Measurements from ENCODE around the gene BRD2. TPM values are rescaled to one million over a fixed set of nuclear protein-coding genes. Genes with fewer than 3 reads are reported as not detected.
A peak's percentile ranks its signal among the peaks of the same experiment; 100 is the strongest.

The BRD2 gene
- total and polyA plus RNA-seq, 4 experiments from 2014 or later, result 13.7 to 378 (median 231) TPM

DNA sequence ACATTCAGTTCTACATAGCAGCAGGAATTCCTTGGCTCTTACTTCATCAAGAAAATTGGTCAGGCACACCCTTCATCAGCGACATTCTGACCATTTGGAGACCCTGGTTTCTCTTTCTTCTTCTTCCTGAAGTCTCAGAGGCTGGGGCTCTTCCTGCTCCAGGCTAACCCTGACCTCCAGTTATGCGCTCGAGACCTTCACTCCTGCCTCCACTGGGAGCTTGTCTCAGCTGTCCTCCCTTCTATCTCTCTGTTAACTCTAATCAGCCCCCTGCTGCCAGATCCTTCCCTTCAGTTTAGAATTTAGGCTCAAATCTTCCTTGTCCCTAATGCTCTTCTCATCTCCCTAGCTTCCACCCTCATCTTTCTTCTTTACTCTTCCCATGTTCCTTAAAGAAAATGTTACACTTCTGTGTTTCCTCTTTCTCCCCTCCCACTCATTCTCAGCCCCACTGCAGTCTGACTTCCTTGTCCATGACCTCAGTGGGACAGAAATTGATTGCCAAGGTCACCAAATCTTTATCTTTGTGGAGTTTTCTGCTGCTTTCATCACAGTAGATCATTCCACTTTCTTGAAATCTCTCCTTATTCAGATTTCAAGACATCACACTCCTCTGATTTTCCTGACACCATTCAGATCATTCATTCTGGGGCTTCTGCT is 49.4 kb downstream of the BRD2 start:
- intact Hi-C loops (cut with micrococcal nuclease), result loop anchor here (5.0 kb wide), 1 partner anchor 54 kb away; the partner anchor contains the start of gene HLA-DPA1
- Mint-ChIP-seq H3K36me3 (no peaks in the 10 kb centered on the region), H3K4me1 (peaks cover 0 to 22% (median 20%) of the 10 kb centered on the region in 4 donors), H3K4me3 (peak overlapping the region in 1 of 8 donors; percentile 57), H3K27ac (peak overlapping the region in 4 of 7 donors; percentile 2 to 63 (median 26)), H3K27me3 (peaks cover 6 to 11% of the 10 kb centered on the region in 2 donors), H3K9me3 (no peaks in the 10 kb centered on the region)
- no peaks in the 10 kb centered on the region for H3K9me3 ChIP-seq (ENCODE audit: control insufficient read depth in 1 of 2, low read length in 2 of 2)
- ChIA-PET POLR2A (ENCODE audit: partially characterized antibody) (interaction anchor here (1.2 to 1.7 kb wide), 3 partner anchors 46 to 231 kb away, joined by 3 to 5 read pairs (median 5); partner anchors contain the start of gene HLA-DPB1), CTCF (ENCODE audit: partially characterized antibody) (interaction anchor here (1.3 to 9.4 kb wide), 4 partner anchors 55 to 231 kb away, joined by 3 to 108 read pairs (median 8); no protein-coding TSS in a partner anchor)
- H3K27me3 ChIP-seq (ENCODE audit: insufficient read depth, low read length), result peaks cover 11% of the 10 kb centered on the region
- H3K4me1 ChIP-seq (ENCODE audit: insufficient read depth, low read length), result peaks cover 24% of the 10 kb centered on the region
- H3K4me3 ChIP-seq (ENCODE audit: low read length in 2 of 2), result no peak overlapping the region
- no peak overlapping the region for H3K27ac ChIP-seq (ENCODE audit: low read depth, low read length)
- no peak for DNase-seq
- H3K36me3 ChIP-seq (ENCODE audit: insufficient read depth, low read length), result no peaks in the 10 kb centered on the region

DNA sequence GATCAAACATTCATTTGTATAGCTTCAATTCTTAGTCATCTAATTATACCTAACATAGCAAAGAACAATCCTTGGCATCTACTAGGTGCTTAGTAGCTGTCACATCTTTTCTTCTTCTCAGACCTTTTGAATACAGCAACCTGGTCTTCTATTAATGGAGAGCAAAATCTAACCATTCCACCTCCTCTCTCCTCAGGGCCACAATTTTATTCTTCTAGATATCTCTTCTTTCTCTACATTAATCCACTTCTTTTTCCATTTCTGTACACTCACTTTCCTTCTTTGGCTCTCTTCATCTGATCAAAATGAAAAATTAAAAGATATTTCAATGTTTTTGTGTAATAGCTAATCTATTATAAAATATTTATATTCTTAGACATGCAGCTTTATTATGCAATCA is 50.0 kb downstream of the BRD2 start:
- intact Hi-C loops (cut with micrococcal nuclease), result loop anchor here (5.0 kb wide), 1 partner anchor 54 kb away; the partner anchor contains the start of gene HLA-DPA1
- no peaks in the 10 kb centered on the region for H3K9me3 ChIP-seq (ENCODE audit: control insufficient read depth in 1 of 2, low read length in 2 of 2)
- H3K27me3 ChIP-seq (ENCODE audit: insufficient read depth, low read length), result peaks cover 11% of the 10 kb centered on the region
- H3K36me3 Mint-ChIP-seq, result no peaks in the 10 kb centered on the region
- ChIA-PET POLR2A (ENCODE audit: partially characterized antibody) (interaction anchor here (1.2 to 1.7 kb wide), 3 partner anchors 46 to 230 kb away, joined by 3 to 5 read pairs (median 5); partner anchors contain the start of gene HLA-DPB1), CTCF (ENCODE audit: partially characterized antibody) (interaction anchor here (1.3 to 9.4 kb wide), 6 partner anchors 34 to 230 kb away, joined by 3 to 108 read pairs (median 4); partner anchors contain the start of gene HLA-DPB1)
- H3K4me1 Mint-ChIP-seq, result peaks cover 0 to 22% (median 20%) of the 10 kb centered on the region in 4 donors
- no peak for DNase-seq
- H3K9me3 Mint-ChIP-seq, result no peaks in the 10 kb centered on the region
- no peaks in the 10 kb centered on the region for H3K36me3 ChIP-seq (ENCODE audit: insufficient read depth, low read length)
- no peak overlapping the region for H3K27ac ChIP-seq (ENCODE audit: low read depth, low read length)
- H3K4me3 Mint-ChIP-seq, result peak overlapping the region in 3 of 8 donors; percentile 2 to 57 (median 29)
- H3K4me3 ChIP-seq (ENCODE audit: low read length in 2 of 2), result no peak overlapping the region
- peaks cover 4 to 10% of the 10 kb centered on the region in 2 donors for H3K27me3 Mint-ChIP-seq
- peak overlapping the region in 4 of 7 donors; percentile 1 to 75 (median 2) for H3K27ac Mint-ChIP-seq
- H3K4me1 ChIP-seq (ENCODE audit: insufficient read depth, low read length), result peaks cover 24% of the 10 kb centered on the region

DNA sequence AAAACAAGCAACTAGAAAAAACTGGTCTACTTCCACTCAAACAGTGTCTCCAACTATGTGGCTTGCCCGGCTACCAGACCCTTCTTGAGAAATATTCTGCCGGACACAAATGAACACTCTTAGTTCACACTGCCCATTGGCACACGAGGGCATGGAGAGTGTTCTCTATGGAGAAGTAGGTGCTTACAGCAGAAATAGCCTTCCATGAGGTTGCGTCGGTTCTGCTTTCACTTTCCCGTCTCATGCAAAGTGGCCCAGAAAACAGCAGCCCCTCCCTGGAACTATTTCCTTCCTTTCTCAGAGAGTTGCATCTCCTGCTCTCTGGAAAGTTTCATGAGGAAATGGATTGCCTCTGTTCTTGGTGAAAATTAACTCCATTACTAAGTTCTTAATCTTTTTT is 50.5 kb downstream of the BRD2 start:
- Histone ChIP-seq H3K27ac (ENCODE audit: low read depth, low read length) (no peak overlapping the region), H3K36me3 (ENCODE audit: insufficient read depth, low read length) (no peaks in the 10 kb centered on the region), H3K9me3 (ENCODE audit: control insufficient read depth in 1 of 2, low read length in 2 of 2) (no peaks in the 10 kb centered on the region), H3K4me3 (ENCODE audit: low read length in 2 of 2) (peak overlapping the region; percentile 8 to 27), H3K27me3 (ENCODE audit: insufficient read depth, low read length) (peaks cover 6% of the 10 kb centered on the region), H3K4me1 (ENCODE audit: insufficient read depth, low read length) (peaks cover 24% of the 10 kb centered on the region)
- peak in 4 of 5 donors; percentile 28 to 48 (median 38) for DNase-seq
- Mint-ChIP-seq H3K36me3 (no peaks in the 10 kb centered on the region), H3K9me3 (no peaks in the 10 kb centered on the region), H3K4me1 (peaks cover 0 to 22% (median 20%) of the 10 kb centered on the region in 4 donors), H3K27ac (peak overlapping the region in 5 of 7 donors; percentile 44 to 85 (median 77)), H3K4me3 (peak overlapping the region; percentile 24 to 85 (median 72)), H3K27me3 (peaks cover 4 to 9% of the 10 kb centered on the region in 2 donors)
- intact Hi-C loops (cut with micrococcal nuclease), result loop anchor here (5.0 kb wide), 1 partner anchor 53 kb away; the partner anchor contains the start of gene HLA-DPA1
- ChIA-PET CTCF (ENCODE audit: partially characterized antibody) (interaction anchor here (1.3 to 9.4 kb wide), 5 partner anchors 34 to 230 kb away, joined by 3 to 108 read pairs (median 5); partner anchors contain the start of gene HLA-DPB1), POLR2A (ENCODE audit: partially characterized antibody) (interaction anchor here (0.9 to 1.7 kb wide), 4 partner anchors 47 to 230 kb away, joined by 3 to 5 read pairs (median 4); partner anchors contain the start of genes HLA-DPA1 and HLA-DPB1)

DNA sequence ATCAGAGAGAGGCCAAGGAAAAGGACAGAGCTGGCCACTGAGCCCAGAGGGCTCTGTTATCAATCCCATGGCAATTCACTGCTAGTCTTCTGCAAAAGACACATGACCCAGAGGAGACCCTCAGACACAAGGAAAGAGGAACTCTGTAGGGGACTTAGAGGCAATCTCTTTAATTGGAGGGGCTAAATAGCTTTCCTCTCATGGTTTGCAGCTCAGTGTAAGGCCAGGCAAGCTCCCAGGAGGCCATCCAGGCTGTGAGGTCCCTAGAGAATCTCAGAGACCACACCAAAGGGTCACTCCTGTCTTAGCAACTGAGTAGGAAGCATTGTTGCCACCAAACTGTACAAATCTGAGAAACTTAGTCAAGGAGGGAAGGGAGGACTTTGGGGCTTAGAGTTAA is 51.0 kb downstream of the BRD2 start:
- peaks cover 0 to 22% (median 20%) of the 10 kb centered on the region in 4 donors for H3K4me1 Mint-ChIP-seq
- POLR2A ChIA-PET (ENCODE audit: partially characterized antibody), result interaction anchor here (0.9 to 1.7 kb wide), 4 partner anchors 9 to 57 kb away, joined by 3 to 5 read pairs (median 4); partner anchors contain the start of genes HLA-DPA1 and HLA-DPB1

DNA sequence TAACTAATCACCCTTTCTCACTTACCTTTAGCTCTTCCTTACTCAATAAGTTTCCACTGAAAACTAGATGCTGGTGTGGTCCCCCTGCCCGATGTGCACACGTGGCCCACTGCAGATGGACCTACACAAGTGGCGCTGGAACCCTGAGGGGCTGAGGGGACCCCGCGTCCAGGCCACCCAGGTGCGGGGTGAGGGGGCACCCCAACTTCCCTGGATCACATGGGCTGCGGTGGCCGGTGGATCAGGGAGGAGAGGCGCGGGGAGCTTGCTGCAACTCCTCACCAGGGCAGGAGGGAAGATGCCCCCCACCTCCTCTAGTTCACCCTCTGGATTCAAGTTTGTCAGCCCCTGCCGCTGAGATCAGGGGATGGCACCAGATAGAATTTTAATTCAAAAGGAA is 53.5 kb downstream of the BRD2 start:
- H3K4me3 Mint-ChIP-seq, result no peak overlapping the region
- H3K9me3 Mint-ChIP-seq, result no peaks in the 10 kb centered on the region

More for the DNA sequence above, 51.0 kb downstream of the BRD2 start:
- no peak overlapping the region for H3K27ac ChIP-seq (ENCODE audit: low read depth, low read length)
- H3K36me3 Mint-ChIP-seq, result no peaks in the 10 kb centered on the region
- peaks cover 1% of the 10 kb centered on the region for H3K27me3 ChIP-seq (ENCODE audit: insufficient read depth, low read length)
- intact Hi-C loops (cut with micrococcal nuclease), result loop anchor here (5.0 kb wide), 1 partner anchor 53 kb away; the partner anchor contains the start of gene HLA-DPA1
- CTCF ChIA-PET (ENCODE audit: partially characterized antibody), result interaction anchor here (1.5 to 9.4 kb wide), 4 partner anchors 35 to 229 kb away, joined by 3 to 108 read pairs (median 8); partner anchors contain the start of gene HLA-DPB1
- no peaks in the 10 kb centered on the region for H3K9me3 Mint-ChIP-seq
- H3K9me3 ChIP-seq (ENCODE audit: control insufficient read depth in 1 of 2, low read length in 2 of 2), result no peaks in the 10 kb centered on the region
- no peaks in the 10 kb centered on the region for H3K36me3 ChIP-seq (ENCODE audit: insufficient read depth, low read length)
- H3K27me3 Mint-ChIP-seq, result peaks cover 4 to 9% of the 10 kb centered on the region in 2 donors
- peak overlapping the region; percentile 24 to 85 (median 72) for H3K4me3 Mint-ChIP-seq
- peak overlapping the region in 5 of 7 donors; percentile 44 to 85 (median 75) for H3K27ac Mint-ChIP-seq
- peaks cover 24% of the 10 kb centered on the region for H3K4me1 ChIP-seq (ENCODE audit: insufficient read depth, low read length)
- DNase-seq, result no peak
- peak overlapping the region in 1 of 2 donors; percentile 27 for H3K4me3 ChIP-seq (ENCODE audit: low read length in 2 of 2)

DNA sequence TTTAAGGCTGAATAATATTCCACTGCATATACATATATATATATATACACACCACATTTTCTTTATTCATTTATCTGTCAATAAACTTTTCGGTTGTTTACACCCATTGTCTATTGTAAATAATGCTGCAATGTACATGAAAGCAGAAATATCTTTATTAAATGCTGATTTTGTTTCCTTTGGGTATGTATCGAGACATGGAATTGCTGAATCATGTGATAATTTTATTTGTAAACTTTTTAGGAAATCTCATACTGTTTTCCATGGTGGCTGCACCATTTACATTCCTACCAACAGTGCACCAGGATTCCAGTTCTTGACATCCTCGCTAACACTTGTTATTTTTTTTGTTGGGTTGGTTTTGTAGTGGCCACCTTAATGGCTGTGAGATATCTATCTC is 55.1 kb downstream of the BRD2 start:
- no peak overlapping the region for H3K27ac ChIP-seq (ENCODE audit: low read depth, low read length)
- ChIA-PET POLR2A (ENCODE audit: partially characterized antibody) (no interaction called here), CTCF (ENCODE audit: partially characterized antibody) (no interaction called here)
- peaks cover 0 to 3% of the 10 kb centered on the region in 2 donors for H3K27me3 Mint-ChIP-seq
- H3K27me3 ChIP-seq (ENCODE audit: insufficient read depth, low read length), result no peaks in the 10 kb centered on the region
- H3K36me3 ChIP-seq (ENCODE audit: insufficient read depth, low read length), result no peaks in the 10 kb centered on the region
- H3K9me3 Mint-ChIP-seq, result no peaks in the 10 kb centered on the region
- intact Hi-C loops (cut with micrococcal nuclease), result no loop called here
- H3K36me3 Mint-ChIP-seq, result no peaks in the 10 kb centered on the region
- peaks cover 13% of the 10 kb centered on the region for H3K4me1 ChIP-seq (ENCODE audit: insufficient read depth, low read length)
- H3K27ac Mint-ChIP-seq, result no peak overlapping the region
- H3K9me3 ChIP-seq (ENCODE audit: control insufficient read depth in 1 of 2, low read length in 2 of 2), result no peaks in the 10 kb centered on the region
- H3K4me1 Mint-ChIP-seq, result peaks cover 0 to 10% (median 9%) of the 10 kb centered on the region in 4 donors
- no peak overlapping the region for H3K4me3 ChIP-seq (ENCODE audit: low read length in 2 of 2)
- H3K4me3 Mint-ChIP-seq, result no peak overlapping the region
- no peak for DNase-seq

More for the DNA sequence above, 53.5 kb downstream of the BRD2 start:
- POLR2A ChIA-PET (ENCODE audit: partially characterized antibody), result no interaction called here
- intact Hi-C loops (cut with micrococcal nuclease), result no loop called here
- no peaks in the 10 kb centered on the region for H3K27me3 ChIP-seq (ENCODE audit: insufficient read depth, low read length)
- Mint-ChIP-seq H3K27me3 (peaks cover 0 to 5% of the 10 kb centered on the region in 2 donors), H3K36me3 (no peaks in the 10 kb centered on the region), H3K4me1 (peaks cover 0 to 20% (median 17%) of the 10 kb centered on the region in 4 donors), H3K27ac (no peak overlapping the region)
- no peak for DNase-seq
- peaks cover 20% of the 10 kb centered on the region for H3K4me1 ChIP-seq (ENCODE audit: insufficient read depth, low read length)
- CTCF ChIA-PET (ENCODE audit: partially characterized antibody), result no interaction called here
- H3K36me3 ChIP-seq (ENCODE audit: insufficient read depth, low read length), result no peaks in the 10 kb centered on the region
- no peak overlapping the region for H3K4me3 ChIP-seq (ENCODE audit: low read length in 2 of 2)
- no peaks in the 10 kb centered on the region for H3K9me3 ChIP-seq (ENCODE audit: control insufficient read depth in 1 of 2, low read length in 2 of 2)
- no peak overlapping the region for H3K27ac ChIP-seq (ENCODE audit: low read depth, low read length)

DNA sequence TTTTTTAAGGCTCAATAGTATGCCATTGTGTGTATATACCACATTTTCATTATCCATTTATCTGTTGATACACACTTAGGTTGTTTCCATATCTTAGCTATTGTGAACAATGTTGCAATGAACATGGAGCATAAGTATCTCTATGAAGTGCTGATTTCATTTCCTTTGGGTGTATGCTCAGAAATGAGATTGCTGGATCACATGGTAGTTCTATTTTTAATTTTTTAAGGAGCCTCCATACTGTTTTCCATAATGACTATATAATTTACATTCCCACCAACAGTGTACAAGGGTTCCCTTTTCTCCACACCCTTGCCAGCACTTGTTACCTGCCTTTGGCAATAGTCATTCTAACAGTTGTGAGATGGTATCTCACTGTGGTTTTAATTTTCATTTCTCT is 56.1 kb downstream of the BRD2 start:
- Histone ChIP-seq H3K9me3 (ENCODE audit: control insufficient read depth in 1 of 2, low read length in 2 of 2) (no peaks in the 10 kb centered on the region), H3K27ac (ENCODE audit: low read depth, low read length) (no peak overlapping the region), H3K27me3 (ENCODE audit: insufficient read depth, low read length) (no peaks in the 10 kb centered on the region), H3K36me3 (ENCODE audit: insufficient read depth, low read length) (no peaks in the 10 kb centered on the region), H3K4me1 (ENCODE audit: insufficient read depth, low read length) (peaks cover 8% of the 10 kb centered on the region), H3K4me3 (ENCODE audit: low read length in 2 of 2) (no peak overlapping the region)
- no peak overlapping the region for H3K27ac Mint-ChIP-seq
- H3K4me1 Mint-ChIP-seq, result peaks cover 0 to 7% (median 3%) of the 10 kb centered on the region in 4 donors
- POLR2A ChIA-PET (ENCODE audit: partially characterized antibody), result no interaction called here
- no peak for DNase-seq
- H3K36me3 Mint-ChIP-seq, result no peaks in the 10 kb centered on the region
- CTCF ChIA-PET (ENCODE audit: partially characterized antibody), result no interaction called here
- intact Hi-C loops (cut with micrococcal nuclease), result no loop called here
- H3K9me3 Mint-ChIP-seq, result no peaks in the 10 kb centered on the region
- H3K27me3 Mint-ChIP-seq, result peaks cover 0 to 3% of the 10 kb centered on the region in 2 donors
- H3K4me3 Mint-ChIP-seq, result no peak overlapping the region

All from CD4-positive, alpha-beta memory T cell (primary cell).